22Rv1 (cell line): ENCODE results near the gene MRPS23.

ENCODE experiments used
- ZFX ChIP-seq: fragments of 450-650 bp; IDR thresholded peaks from 2 replicates; pipeline ENCODE4 v1.6.1; 2017; ENCODE audit warnings: antibody characterized with exemption, borderline replicate concordance
- TF ChIP-seq, protein P1 (sequence below): fragments of 450-650 bp; IDR thresholded peaks from 2 replicates; pipeline ENCODE4 v1.5.1; 2017; ENCODE audit warnings: mild to moderate bottlenecking

DNA sequence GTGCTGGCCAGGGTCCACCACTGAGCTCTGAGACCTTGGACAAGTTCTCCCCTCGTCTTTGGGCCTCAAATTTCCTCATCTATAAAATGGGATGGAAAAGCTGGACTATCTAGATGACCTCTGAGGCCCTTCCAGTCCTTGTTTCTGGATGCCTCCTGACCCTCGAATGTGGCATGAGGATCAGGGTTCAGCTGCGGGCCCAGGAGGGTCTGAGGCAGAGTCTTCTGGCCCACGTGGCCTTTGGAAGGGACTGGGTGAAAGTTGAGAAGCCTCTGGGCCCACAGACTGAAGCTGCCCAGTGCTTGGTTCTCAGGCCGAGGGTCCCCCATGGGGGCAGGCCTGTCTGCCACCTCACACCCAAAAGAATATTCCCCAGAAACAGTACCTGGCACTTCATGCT is 16.9 kb upstream of the MRPS23 start:
- TF ChIP-seq, protein P1, sequence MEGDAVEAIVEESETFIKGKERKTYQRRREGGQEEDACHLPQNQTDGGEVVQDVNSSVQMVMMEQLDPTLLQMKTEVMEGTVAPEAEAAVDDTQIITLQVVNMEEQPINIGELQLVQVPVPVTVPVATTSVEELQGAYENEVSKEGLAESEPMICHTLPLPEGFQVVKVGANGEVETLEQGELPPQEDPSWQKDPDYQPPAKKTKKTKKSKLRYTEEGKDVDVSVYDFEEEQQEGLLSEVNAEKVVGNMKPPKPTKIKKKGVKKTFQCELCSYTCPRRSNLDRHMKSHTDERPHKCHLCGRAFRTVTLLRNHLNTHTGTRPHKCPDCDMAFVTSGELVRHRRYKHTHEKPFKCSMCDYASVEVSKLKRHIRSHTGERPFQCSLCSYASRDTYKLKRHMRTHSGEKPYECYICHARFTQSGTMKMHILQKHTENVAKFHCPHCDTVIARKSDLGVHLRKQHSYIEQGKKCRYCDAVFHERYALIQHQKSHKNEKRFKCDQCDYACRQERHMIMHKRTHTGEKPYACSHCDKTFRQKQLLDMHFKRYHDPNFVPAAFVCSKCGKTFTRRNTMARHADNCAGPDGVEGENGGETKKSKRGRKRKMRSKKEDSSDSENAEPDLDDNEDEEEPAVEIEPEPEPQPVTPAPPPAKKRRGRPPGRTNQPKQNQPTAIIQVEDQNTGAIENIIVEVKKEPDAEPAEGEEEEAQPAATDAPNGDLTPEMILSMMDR, result no peak
- no peak for TF ChIP-seq ZFX
